Fibroblast of mammary gland (primary cell): ENCODE results near the gene ENO3.
"Not testable (repeated sequence)": the region's sequence is repeated elsewhere in the genome, so short reads cannot be mapped to it uniquely, and the experiment has no call there.

Experiments used
- DNase-seq: peaks from one replicate; pipeline ENCODE4 v3.0.0-alpha.2; 2010; ENCODE audit warnings: low read depth
- H3K4me3 ChIP-seq: 2 replicates; pipeline ENCODE4 v1.5.1; 2011; ENCODE audit warnings: low read depth, mild to moderate bottlenecking, low read length, moderate library complexity; ENCODE audit not compliant: control insufficient read depth
- CTCF ChIP-seq: conservative IDR thresholded peaks from 2 replicates; pipeline ENCODE4 v1.5.1; 2011; ENCODE audit warnings: low read depth, low read length, inconsistent platforms; ENCODE audit not compliant: control insufficient read depth, insufficient read depth

Gene ENO3

DNA sequence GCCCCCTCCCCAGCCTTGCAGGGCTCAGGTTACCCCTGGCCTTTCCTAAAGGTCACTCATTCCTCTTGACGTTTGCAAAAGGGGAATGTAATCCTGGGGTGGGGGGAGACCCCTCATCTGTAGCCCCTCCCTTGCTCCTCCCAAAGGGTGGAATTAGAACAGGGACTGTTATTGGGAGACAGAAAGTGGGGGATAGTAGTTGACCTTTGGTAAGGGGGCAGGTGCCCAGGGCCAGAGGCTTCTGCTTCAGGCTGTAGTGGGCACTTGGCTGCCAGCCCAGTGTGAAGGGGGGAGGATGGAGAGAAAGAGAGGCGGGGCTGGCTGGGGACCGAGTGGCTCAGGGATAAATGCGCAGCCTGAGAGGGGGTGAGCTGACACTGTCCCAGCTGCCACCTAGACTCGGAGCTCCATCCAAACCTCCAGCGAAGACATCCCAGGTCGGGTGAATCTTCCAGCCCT lies at the start of gene ENO3:
Gene ENO3, plus strand, starts transcription at position 374 of the 459 bp plus-strand sequence. CDS start 711 bp downstream, outside the sequence.
- TF ChIP-seq CTCF, result no peak

GRCh38 chr17:4901648-4902344 lies 49.1 kb upstream of the ENO3 start:
- no peak overlapping the region for H3K4me3 ChIP-seq
- DNase-seq, result no peak
- no peak for TF ChIP-seq CTCF

More for the DNA sequence above, at the start of gene ENO3:
- peak within 1 kb of the TSS; percentile 29 for H3K4me3 ChIP-seq
- DNase-seq, result no peak

GRCh38 chr17:4902540-4902939 lies 48.4 kb upstream of the ENO3 start:
- DNase-seq, result no peak
- no peak overlapping the region for H3K4me3 ChIP-seq
- no peak for TF ChIP-seq CTCF

GRCh38 chr17:4903051-4903818 lies 47.7 kb upstream of the ENO3 start, which contains the start of gene CHRNE:
CHRNE (minus strand) TSS chr17:4903098; CDS start chr17:4903063, 35 bp downstream.
- DNase-seq, result peak; percentile 80
- TF ChIP-seq CTCF, result peak; percentile 79
- H3K4me3 ChIP-seq, result no peak within 1 kb of the TSS

DNA sequence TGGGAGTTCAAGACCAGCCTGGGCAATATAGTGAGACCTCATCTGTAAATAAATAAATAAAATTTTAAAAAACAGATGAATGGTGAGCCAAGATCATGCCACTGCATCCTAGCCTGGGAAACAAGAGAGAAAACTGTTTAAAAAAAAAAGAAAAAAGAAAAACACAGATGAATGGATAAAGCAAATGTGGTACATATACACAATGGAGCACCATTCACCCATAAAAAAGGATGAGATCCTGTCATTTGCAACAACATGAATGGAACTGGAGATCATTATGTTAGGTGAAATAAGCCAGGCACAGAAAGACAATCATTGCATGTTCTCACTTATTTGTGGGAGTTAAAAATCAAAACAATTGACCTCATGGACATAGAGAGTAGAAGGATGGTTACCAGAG lies 44.3 kb upstream of the ENO3 start:
- not testable (repeated sequence) for H3K4me3 ChIP-seq, DNase-seq

DNA sequence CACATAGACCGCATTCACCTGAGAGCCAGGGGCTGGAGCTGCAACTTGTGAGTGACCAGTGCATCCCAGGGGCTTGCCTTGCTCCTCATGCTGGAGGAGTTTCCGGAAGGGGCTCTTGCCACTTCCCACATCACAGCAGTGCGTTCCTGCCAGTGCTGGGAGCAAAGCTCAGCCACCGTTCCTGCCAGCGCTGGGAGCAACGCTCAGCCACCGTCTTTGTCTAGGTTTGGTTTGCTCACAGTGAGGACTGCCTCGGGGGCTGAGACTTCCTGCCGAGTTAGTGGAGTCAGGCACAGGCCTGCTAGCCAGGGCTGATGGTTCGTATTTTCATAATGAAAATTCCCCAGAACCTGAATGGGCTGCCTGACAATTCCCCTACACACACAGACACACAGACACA lies 42.6 kb upstream of the ENO3 start:
- no peak overlapping the region for H3K4me3 ChIP-seq
- no peak for TF ChIP-seq CTCF
- no peak for DNase-seq
